Embryonic facial prominence (tissue), 1 donor: ENCODE results near the gene EIF4G3.
"Not testable (repeated sequence)": the region's sequence is repeated elsewhere in the genome, so short reads cannot be mapped to it uniquely, and the experiment has no call there.

Experiments used
- DNase-seq: peaks from one replicate; pipeline ENCODE4 v3.0.0-alpha.2; 2016; ENCODE audit errors: extremely low spot score

Gene EIF4G3

DNA sequence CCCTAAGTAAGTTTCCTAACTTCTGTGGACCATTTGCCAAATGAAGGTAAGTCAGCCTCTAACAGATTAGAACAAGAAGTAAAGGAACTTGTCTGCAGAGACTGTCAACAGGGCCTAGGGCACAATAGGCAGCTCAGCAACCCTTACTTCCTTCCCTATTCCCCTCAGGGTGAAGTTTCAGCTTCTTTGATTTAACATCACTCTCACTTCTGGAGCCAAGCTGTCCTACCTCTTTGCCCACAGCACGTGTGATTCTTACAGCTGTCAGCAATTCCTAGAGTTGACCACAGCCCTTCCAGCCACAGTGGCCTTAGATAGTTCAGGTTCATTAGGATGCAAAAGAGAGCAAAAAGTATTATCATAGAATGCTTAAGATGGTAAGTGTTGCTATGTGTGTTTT, 7.6 kb upstream of the EIF4G3 start:
- no peak for DNase-seq

DNA sequence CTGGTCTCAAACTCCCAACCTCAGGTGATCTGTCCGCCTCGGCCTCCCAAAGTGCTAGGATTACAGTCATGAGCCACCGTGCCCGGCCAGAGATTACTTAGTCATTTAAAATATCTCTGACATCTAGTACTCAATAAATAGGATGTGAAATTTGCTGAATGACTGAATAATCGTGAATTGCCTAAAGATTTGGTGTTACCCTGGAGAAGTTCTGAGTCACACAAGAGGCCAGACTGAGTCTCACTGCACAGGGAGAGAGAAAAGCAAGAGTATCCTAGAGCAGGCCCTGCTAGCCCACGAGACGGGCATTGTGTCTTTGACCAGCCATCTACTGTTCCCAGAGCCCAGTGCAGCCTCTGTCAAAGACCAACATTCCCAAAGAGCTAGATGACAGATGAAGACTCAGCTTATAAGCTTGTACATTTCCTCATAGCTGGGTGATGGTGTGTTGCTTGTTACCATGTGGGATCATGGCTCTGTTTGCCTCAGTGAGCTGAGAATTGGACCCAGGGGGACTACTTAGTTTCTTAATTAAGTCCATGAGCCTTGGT, 5.6 kb upstream of the EIF4G3 start:
- no peak for DNase-seq

DNA sequence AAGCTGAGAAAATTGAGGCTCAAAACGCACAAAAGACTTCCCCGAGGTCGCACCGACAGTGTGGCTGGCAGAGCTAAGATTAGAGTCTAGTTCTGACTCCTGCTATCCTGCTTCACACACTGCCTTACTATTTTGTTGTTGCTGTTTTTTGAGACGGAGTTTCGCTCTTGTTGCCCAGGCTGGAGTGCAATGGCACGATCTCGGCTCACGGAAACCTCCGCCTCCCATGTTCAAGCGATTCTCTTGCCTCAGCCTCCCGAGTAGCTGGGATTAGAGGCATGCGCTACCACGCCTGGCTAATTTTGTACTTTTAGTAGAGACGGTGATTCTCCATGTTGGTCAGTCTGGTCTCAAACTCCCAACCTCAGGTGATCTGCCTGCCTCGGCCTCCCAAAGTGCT, 1.6 kb upstream of the EIF4G3 start:
- DNase-seq: not testable (repeated sequence)

DNA sequence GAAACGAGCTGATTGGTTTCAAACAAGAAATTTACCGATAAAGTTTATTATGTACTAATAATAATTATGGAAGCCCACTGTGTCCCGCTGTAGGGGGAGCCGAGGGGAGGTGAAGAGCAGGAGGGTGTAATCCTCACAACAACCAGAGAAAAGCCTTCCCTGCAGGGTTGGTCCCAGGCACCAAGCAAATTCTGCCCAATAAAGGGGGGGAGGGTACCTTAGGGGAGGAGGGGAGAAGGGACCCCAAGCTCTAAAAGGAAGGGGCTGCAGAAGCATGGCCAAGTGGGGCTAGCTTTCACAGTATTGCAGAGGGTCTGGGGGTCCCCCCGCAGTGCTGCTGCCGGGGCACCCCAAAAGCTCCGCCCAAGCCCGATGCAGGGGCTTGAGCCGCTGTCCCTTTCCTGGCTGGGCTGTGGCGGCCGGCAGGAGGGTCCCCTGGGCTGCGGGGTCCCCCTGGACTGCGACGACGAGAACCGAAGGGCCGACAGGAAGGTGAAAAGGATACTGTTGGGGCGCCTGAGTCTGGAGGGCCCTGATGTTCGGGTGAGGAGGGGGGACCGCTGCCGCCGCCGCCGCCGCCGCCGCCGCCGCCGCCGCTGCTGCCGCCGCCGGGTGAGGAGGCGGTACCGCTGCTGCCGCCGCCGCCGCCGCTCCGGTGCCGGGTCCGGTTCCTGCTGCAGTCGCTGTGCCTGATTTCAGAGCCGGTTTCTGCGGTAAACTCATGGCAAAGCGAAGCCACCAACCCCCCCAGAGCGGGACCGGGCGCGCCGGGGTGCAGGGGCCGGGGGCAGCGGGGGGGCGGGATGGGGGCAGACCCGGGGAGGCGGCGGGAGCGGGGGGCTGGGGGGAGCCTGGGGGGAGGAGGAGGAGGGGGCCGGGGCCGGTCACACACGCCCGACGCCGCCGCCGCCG, 771 bp downstream of the EIF4G3 start:
- no peak for DNase-seq

DNA sequence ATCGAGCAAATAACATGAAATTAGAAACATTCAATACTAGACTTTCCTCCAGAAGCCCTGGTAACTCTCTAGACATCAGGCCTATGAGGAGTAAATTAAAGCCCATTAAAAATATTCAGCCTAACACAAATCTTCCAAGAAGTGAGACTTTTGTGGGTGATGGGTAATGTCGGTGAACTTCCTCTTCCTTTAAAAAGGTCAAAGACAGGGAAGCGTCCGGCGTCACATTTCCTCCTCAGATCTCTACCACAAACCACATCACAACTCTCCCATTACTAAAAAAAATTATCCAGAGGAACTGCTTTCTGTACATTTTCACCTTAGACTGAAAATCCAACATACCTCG, 1.4 kb downstream of the EIF4G3 start:
- DNase-seq: no peak

DNA sequence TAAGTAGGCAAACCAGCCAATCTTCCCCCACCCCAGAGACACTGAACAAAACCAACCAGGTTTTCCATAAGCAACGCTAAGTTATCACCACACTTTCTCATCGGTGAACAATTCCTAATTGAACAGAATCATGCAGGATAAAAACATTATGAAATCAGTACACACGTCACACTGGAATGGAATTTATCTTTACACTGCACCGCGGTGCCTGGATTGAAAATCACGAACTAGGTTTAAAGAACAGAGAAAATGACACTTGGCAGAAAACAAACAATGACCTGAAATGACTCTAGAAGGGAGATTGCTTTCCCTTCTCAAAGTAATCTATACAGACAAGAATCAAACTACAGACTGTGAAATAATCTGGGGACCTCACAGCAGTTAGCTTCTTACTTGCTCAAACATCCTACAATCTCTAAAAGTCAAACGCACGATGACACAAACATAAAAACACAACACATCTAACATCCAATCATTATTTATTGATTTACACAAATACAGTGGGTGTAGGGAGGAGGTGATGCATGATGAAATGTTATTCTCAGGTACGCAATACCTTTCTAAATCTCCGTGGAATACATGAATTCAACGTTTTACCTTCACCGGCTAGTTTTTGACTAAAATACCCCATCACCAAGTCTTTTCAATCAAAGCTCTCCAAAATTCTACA, 1.9 kb downstream of the EIF4G3 start:
- DNase-seq: no peak

DNA sequence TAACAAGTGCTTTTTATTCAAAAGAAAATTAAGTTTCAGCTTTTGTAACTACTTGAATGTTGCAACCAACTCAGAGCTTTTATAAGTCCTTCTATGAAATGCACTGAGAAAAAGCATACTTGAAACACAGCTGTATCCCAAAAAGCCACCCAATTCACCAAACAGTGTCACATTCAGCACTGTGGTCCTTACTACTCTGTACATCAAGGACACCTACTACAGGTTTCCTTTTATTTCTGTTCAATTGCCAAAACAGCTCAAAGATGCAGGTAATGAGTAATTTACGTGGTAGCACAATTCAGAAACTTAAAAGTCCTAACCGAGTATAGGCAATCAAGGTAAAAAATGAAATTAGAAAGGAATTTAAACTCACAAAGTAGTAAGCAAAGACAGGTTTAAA, 2.5 kb downstream of the EIF4G3 start:
- DNase-seq: no peak

DNA sequence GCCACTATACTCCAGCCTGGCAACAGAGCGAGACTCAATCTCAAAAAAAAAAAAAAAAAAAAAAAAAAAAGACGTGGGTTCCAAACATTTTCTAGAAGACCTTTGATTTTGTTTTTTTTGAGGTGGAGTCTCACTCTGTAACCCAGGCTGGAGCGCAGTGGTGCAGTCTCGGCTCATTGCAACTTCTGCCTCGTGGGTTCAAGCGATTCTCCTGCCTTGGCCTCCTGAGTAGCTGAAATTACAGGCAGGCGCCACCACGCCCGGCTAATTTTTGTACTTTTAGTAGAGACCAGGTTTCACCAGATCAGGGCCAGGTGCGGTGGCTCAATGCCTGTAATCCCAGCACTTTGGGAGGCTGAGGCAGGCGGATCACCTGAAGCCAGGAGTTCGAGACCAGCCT, 3.6 kb downstream of the EIF4G3 start:
- DNase-seq: not testable (repeated sequence)

DNA sequence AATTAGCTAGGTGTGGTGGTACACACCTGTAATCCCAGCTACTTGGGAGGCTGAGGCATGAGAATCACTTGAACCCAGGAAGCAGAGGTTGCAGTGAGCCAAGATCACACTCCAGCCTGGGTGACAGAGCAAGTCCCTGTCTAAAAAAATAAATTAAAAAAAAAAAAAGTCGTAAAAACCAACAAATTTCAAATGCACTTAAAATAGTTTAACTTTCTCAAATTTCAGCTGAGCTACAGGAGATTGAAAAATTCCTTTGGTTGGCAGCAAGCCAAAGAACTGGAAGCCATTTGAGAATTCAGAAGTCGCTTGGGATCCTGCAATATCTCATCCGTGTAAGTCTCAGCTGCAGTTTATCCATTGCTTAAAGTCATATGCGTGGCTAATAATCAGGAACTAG, 5.9 kb downstream of the EIF4G3 start:
- DNase-seq: not testable (repeated sequence)

DNA sequence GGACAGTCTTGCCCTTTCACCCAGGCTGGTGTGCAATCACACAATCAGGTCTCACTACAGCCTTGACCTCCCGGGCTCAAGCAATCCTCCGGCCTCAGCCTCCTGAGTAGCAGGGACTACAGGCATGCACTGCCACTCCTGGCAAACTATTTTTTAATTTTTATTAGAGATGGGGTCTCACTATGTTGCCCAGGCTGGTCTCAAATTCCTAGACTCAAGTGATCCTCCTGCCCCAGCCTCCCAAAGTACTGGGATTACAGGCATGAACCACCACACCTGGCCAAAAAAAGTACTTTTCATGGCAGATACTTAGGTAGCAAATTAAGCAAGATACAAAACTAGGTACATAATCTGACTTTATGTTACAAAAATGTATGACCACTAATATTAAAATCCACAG, 8.3 kb downstream of the EIF4G3 start:
- DNase-seq: no peak

DNA sequence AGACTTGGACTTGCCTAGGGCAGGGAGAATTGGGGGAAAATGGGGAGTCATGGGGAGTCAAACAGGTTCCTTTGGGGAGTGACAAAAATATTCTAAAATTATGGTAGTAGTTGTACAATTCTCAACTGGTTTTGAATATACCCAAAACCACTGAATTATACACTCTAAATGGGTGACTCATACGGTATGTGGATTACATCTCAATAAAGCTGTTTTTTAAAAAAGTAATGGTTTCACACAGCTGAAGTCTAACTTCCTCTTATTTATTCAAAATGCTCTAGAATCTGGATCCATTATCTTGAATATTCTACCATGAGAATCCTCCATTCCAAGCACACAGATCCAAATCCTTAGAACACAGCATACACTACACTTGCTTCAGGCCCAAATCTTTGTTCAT, 11.1 kb downstream of the EIF4G3 start:
- DNase-seq: no peak

DNA sequence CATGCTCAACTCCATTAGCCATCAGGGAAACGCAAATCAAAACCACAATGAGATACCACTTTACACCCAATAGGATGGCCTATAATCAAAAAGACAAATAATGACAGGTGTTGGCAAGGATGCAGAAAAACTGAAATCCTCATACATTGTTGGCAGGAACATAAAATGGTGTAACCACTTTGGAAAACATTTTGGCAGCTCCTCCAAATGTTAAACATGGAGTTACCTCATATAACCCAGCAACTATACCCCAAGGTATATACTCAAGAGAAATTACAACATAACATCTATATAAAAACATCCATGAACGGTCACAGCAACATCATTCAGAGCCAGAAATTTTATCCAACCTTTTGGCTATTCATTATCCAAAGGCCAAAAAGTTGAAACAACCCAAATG, 11.6 kb downstream of the EIF4G3 start:
- DNase-seq: no peak

DNA sequence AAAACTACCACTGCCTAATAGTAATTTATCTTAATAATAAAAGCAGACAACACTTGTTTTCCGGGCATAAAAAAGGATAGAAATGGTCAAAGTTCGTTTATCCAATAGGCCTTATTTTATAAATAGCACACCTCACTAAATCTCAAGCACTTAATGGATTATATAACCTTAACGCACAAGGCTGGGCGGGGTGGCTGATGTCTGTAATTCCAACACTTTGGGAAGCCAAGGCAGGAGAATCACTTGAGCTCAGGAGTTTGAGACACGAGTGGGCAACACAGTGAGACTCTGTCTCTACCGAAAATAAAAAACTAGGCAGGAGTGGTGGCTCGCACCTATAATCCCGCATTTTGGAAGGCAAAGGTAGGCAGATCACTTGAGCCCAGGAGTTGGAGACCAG, 12.4 kb downstream of the EIF4G3 start:
- DNase-seq: no peak

DNA sequence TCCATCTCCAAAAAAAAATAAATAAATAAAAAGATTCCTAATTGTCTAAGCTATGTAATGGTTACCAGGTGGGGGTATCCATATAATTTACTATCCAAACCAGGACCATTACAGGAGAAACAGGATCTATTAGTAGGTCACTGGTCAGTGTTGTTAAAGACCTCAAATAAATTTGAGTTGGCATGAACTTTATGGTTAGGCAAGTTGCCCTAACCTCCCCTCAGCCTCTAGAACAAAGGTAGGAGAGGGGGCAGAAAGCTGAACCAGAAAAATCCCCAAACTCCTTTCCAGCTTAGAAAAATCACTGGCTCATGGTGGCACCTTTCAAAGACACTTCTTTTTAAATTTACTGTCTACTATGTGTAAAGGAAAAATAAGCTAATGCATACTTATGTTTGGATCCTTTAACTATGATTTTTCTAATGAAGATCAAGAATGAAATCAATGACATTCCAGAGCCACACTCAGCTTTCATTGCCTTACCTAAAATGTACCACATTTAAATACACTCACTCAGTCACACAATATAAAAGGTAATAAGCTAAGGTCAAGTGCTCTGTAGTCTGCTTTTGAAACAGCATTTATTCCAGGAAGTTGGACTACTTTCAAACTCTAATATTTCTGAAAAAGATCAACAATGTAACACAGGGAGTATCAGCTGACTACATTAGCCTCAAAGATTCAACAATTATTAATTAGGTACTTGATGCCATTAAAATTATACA, 13.8 kb downstream of the EIF4G3 start:
- DNase-seq: no peak

DNA sequence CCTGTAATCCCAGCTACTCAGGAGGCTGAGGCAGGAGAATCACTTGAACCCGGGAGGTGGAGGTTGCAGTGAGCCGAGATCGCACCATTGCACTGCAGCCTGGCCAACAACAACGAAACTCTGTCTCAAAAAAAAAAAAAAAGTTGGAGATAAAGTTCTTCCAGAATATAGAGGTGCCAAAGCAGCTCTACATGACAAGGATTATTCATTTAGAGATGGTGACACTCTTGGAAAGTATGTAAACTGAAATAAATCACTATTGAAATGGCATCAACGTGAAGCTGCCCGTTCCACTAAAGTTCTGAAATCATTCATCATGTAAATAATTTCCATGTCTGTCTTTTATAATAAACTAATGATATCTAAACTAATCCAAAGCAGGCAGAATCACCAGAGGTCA, 14.9 kb downstream of the EIF4G3 start:
- no peak for DNase-seq

DNA sequence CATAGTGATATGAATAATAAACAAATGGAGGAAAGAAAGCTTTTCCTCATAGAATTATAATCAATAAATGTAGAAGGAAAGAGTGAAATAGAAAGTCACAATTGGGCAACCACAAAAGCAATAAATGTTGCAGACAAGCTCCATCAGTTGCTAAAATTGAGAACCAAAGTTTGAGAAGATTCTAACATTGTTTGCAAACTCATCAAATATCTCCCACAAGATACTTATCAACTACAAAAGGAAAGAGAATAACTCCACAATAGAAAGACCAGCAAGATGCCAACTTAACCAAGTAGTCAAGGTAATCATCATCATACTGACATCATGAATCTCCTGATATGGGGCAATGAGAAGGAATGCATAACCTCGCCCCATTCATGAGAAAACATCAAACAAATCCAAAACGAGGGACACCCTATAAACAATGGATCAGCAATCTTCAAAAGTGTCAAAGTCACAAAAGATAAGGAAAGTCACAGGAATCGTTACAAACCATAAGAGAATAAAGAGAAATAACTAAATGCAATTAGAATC, 16.4 kb downstream of the EIF4G3 start:
- DNase-seq: no peak

DNA sequence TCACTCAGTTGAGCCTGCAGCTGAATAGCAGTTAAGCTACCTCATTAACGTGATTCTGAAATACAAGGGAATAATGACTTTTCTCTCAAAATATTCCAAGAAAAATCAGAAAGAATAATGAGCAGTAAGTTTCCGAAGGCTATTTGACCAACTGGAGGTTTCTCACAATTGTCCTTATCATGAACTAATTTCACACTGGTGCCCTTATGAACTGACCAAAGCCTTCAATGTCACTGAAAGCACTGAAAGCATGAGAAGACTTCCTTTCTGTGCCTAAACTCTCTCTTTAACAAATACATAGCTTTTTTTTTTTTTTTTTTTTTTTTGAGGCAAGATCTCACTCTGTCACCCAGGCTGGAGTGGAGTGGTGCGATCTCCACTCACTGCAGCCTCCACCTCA, 18.8 kb downstream of the EIF4G3 start:
- no peak for DNase-seq

DNA sequence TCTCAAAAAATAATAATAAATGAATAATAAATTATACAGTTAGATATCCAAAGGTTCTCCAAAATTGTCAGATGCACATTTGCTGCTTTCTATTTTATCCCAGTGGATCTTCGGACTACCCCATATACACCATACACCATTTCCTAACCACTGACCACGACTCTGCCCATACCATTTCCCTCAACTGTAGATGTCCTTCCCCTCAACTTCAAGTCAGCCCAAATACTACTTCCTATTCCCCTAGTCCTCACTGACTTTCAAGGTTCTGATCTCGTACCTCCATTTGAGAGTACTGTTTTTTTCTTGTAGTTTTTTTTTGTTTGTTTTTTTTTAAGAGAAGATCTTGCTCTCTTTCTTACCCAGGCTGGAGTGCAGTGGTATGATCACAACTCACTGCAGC, 19.6 kb downstream of the EIF4G3 start:
- no peak for DNase-seq

DNA sequence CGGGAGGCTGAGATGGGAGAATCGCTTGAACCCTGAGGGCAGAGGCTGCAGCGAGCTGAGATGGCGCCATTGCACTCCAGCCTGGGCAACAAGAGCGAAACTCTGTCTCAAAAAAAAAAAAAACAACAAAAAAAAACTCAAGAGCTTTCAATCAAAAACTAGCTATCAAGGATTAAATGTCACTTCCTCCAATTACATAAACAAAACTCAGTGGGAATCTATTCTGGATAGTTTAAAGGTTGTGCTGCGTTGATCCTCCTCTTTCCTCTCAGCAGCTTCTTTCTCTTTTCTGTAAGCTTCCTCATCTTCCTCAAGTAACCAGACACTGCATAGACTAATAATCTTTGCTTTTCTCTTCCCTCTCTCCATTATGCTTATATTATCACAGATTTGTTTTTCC, 20.7 kb downstream of the EIF4G3 start:
- no peak for DNase-seq

DNA sequence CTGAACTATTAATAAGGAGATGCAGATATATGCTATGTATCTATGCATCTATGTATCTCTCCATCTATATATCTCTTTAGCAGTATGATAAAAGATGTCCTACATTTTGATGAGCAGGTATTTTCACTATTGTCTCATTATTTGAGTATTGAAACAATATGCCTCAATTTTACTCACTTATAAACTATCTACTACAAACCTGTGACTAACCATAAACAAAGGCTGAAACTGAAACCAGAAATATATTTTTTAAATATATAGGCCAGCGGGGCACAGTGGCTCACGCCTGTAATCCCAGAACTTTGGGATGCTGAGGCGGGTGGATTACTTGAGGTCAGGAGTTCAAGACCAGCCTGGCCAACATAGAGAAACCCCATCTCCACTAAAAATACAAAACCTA, 22.0 kb downstream of the EIF4G3 start:
- no peak for DNase-seq

DNA sequence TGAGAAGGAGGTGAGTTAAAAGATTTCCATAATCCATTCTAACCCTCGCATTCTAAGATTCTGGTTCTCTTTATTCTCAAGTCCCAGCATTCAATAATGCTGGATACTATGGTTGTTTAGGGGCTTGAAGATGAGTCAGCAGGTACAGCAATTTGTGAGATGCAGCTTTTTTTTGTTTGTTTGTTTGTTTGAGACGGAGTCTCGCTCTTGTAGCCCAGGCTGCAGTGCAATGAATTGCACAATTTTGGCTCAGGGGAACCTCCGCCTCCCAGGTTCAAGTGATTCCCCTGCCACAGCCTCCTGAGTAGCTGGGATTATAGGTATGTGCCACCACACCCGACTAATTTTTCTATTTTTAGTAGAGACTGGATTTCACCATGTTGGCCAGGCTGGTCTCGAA, 23.3 kb downstream of the EIF4G3 start:
- DNase-seq: no peak

DNA sequence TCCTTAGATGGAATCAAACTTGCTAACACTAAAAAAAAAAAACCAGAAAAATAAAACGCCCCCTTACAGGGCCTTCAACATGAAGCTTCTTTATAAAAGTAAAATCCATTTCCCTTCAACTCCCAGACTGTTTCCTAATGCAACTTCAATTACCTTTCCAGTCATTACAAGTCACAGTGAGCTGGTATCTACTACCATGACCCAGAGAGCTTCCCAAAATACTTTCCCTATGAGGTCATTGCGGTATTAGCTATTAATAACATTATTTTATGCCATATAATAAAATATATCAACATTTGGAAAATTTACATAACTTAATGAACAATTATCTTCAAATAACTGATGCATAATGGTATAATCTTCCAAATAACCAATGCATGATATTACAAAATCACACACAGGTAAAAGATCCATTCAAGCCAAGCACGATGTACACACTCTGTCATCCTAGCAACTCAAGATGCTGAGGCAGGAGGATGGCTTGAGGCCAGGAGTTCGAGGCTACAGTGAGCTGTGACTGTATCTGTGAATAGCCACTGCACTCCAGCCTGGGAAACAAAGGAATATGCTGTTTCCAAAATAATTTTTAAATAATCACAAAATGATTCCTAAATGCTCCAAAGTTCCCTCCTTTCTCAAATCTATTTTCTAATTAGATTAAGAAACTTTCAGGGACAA, 24.1 kb downstream of the EIF4G3 start:
- no peak for DNase-seq
